ENCODE results near the gene POLR2J3.
"Not testable (repeated sequence)": the region's sequence is repeated elsewhere in the genome, so short reads cannot be mapped to it uniquely, and the experiment has no call there.

GRCh38 chr7:102618122-102618521 lies 45.7 kb upstream of the POLR2J3 start:
- not testable (repeated sequence) for TF ChIP-seq CTCF (conservative IDR thresholded peaks at IDR 0.05; ENCODE audit: low read length); EZH2phosphoT487 (IDR thresholded peaks at IDR 0.05; ENCODE audit: borderline replicate concordance, low read depth, low read length)
